GM12878 (cell line): ENCODE results near the gene ATP13A4. TPM values are rescaled to one million over a fixed set of nuclear protein-coding genes. Genes with fewer than 3 reads are reported as not detected.

Experiments used
- ATAC-seq: fragments of 200-7000 bp; cut with Tn5 transposase; 3 replicates; pipeline ENCODE4 v1.9.1; 2020; ENCODE audit warnings: mild to moderate bottlenecking, moderate library complexity
- BruUV-seq: library from RNA; stranded (reverse); fragments of 400-500 nt; replicated peaks from 2 replicates; lab custom pipeline; 2021; lab: Mats Ljungman, UMichigan
- CTCF ChIA-PET: fragments of 300-600 bp; sonication (Branson Sonifier 250); formaldehyde crosslinking; extraction: SDS; loops from one replicate; lab custom pipeline; 2021; ENCODE audit warnings: inconsistent platforms; lab: Yijun Ruan, JAX
- POLR2A ChIA-PET: fragments of 350-600 bp; formaldehyde crosslinking; extraction: SDS; loops from one replicate; lab custom pipeline; 2021; ENCODE audit warnings: inconsistent platforms; lab: Charles Lee
- RAD21 ChIA-PET: fragments of 300-600 bp; sonication (Branson Sonifier 250); formaldehyde crosslinking; loops from one replicate; lab custom pipeline; 2023; ENCODE audit warnings: antibody characterized with exemption; ENCODE audit not compliant: unreplicated experiment; lab: Charles Lee
- SMC1A ChIA-PET: fragments of 300-600 bp; sonication (Branson Sonifier 250); formaldehyde crosslinking; loops from one replicate; lab custom pipeline; 2023; ENCODE audit not compliant: unreplicated experiment, uncharacterized antibody; lab: Charles Lee
- DNase-seq: peaks from one replicate; pipeline ENCODE4 v3.0.0-alpha.2; 2011; ENCODE audit warnings: low read depth, low spot score
- FAIRE-seq: peaks from 3 replicates; lab custom pipeline; 2011; peaks lifted over from hg19 to GRCh38; lab: Jason Lieb, UNC
- H2AFZ ChIP-seq: 2 replicates; pipeline ENCODE4 v1.6.0; 2011; ENCODE audit warnings: low read depth, low read length, control low read depth; ENCODE audit not compliant: control insufficient read depth
- H3K27ac ChIP-seq: 2 replicates; pipeline ENCODE4 v1.5.1; 2011; ENCODE audit warnings: control low read depth; ENCODE audit not compliant: control insufficient read depth, insufficient read depth
- H3K27me3 ChIP-seq, 2 experiments: replicated peaks in 1 of 2; 2 replicates each; pipeline versions ENCODE4 v1.6.0 to v1.6.1; 2011; ENCODE audit warnings: low read length in 1 of 2; ENCODE audit not compliant: control insufficient read depth in 2 of 2, insufficient read depth in 2 of 2
- H3K36me3 ChIP-seq, 2 experiments: 2 replicates each; pipeline ENCODE4 v1.5.1; 2011; ENCODE audit warnings: low read length in 1 of 2; ENCODE audit not compliant: control insufficient read depth in 2 of 2, insufficient read depth in 2 of 2
- H3K4me1 ChIP-seq: 2 replicates; pipeline ENCODE4 v1.6.1; 2011; ENCODE audit warnings: mild to moderate bottlenecking, low read length, moderate library complexity, mixed read lengths; ENCODE audit not compliant: control insufficient read depth, insufficient read depth
- H3K4me2 ChIP-seq: 2 replicates; pipeline ENCODE4 v1.6.0; 2011; ENCODE audit warnings: control low read depth; ENCODE audit not compliant: control insufficient read depth, insufficient read depth
- H3K4me3 ChIP-seq: fragments of 200-600 bp; sonication (generic); 2 replicates; pipeline ENCODE4 v1.5.1; 2016
- H3K79me2 ChIP-seq: 2 replicates; pipeline ENCODE4 v1.6.0; 2011; ENCODE audit warnings: low read length; ENCODE audit not compliant: control insufficient read depth, insufficient read depth
- H3K9ac ChIP-seq: 2 replicates; pipeline ENCODE4 v1.8.0; 2011; ENCODE audit warnings: low read length, control low read depth, mixed read lengths; ENCODE audit not compliant: control insufficient read depth, insufficient read depth
- H3K9me3 ChIP-seq: replicated peaks from 3 replicates; pipeline ENCODE4 v1.5.1; 2011; ENCODE audit warnings: mild to moderate bottlenecking, low read length; ENCODE audit not compliant: control insufficient read depth, insufficient read depth
- H4K20me1 ChIP-seq: 2 replicates; pipeline ENCODE4 v1.6.0; 2011; ENCODE audit not compliant: control insufficient read depth, insufficient read depth
- EZH2 ChIP-seq: IDR thresholded peaks from 2 replicates; pipeline ENCODE4 v1.6.1; 2012; ENCODE audit warnings: low read depth, mild to moderate bottlenecking, control low read depth, inconsistent platforms, low read length, borderline replicate concordance; ENCODE audit not compliant: control insufficient read depth
- FOXM1 ChIP-seq: IDR thresholded peaks from 2 replicates; pipeline ENCODE4 v1.6.1; 2012; ENCODE audit warnings: low read depth, mild to moderate bottlenecking, inconsistent platforms, low read length, moderate library complexity
- MEF2B ChIP-seq: fragments of 450-650 bp; IDR thresholded peaks from 2 replicates; pipeline ENCODE4 v1.6.1; 2018; ENCODE audit warnings: mild to moderate bottlenecking, moderate library complexity; ENCODE audit not compliant: partially characterized antibody, poor library complexity, severe bottlenecking
- NR2C1 ChIP-seq: fragments of 450-650 bp; IDR thresholded peaks from 2 replicates; pipeline ENCODE4 v1.6.1; 2017; ENCODE audit warnings: antibody characterized with exemption, mild to moderate bottlenecking, moderate library complexity
- POU2F2 ChIP-seq: IDR thresholded peaks from 3 replicates; pipeline ENCODE4 v1.6.1; 2011; ENCODE audit warnings: low read depth, mild to moderate bottlenecking, low read length, borderline replicate concordance
- STAT3 ChIP-seq: IDR thresholded peaks from 2 replicates; pipeline ENCODE4 v1.6.1; 2011; ENCODE audit warnings: low read depth, low read length, improper control_type of control experiment
- YY1 ChIP-seq: IDR thresholded peaks from 2 replicates; pipeline ENCODE4 v1.6.1; 2011; ENCODE audit warnings: low read depth, mild to moderate bottlenecking, low read length
- WGBS: methylation state at CpG from one replicate; pipeline ENCODE4 v1.1.6; 2016; ENCODE audit warnings: low lambda C conversion rate; ENCODE audit not compliant: insufficient replicate concordance, insufficient coverage; ENCODE audit errors: missing lambda C conversion rate; 5-methylcytosine and 5-hydroxymethylcytosine counted together
- in situ Hi-C: fragments of 300-500 bp; cut with MboI; formaldehyde crosslinking; loops from 9 replicates; pipeline ENCODE4 v1.14.3; 2018; ENCODE audit warnings: mixed read lengths
- intact Hi-C: fragments of 100-400 bp; cut with micrococcal nuclease; formaldehyde crosslinking; loops from one replicate; pipeline ENCODE4 v1.14.2; 2022; ENCODE audit not compliant: unreplicated experiment
- polyA plus RNA-seq, 11 experiments: library from polyadenylated mRNA; depleted of rRNA in 4 of 11; unstranded in 6 of 11; stranded (reverse) in 5 of 11; fragments of >200 nt; fragmentation: Nextera tagmentation in 4 of 11; fragmentation: Illumina TruSeq in 1 of 11; extraction: Ambion mirVana in 4 of 11; extraction: Trizol in 1 of 11; gene quantifications; 1 replicate in 1 of 11; 2 replicates in 10 of 11; pipeline versions ENCODE4 v1.2.1 to v1.2.3, GENCODE V29; 2011 to 2016; ENCODE audit warnings: inconsistent platforms in 2 of 11, missing spikeins in 2 of 11, low read depth in 1 of 11
- total RNA-seq, 4 experiments: library from RNA; depleted of rRNA in 3 of 4; stranded (reverse); fragments of >200 nt in 3 of 4; fragmentation: Illumina TruSeq in 1 of 4; extraction: Trizol in 1 of 4; gene quantifications; 2 replicates each; pipeline versions ENCODE4 v1.2.1 to v1.2.3, GENCODE V29; 2013 to 2021
- TF ChIP-seq, protein P1 (sequence below): IDR thresholded peaks from 2 replicates; pipeline ENCODE4 v1.6.1; 2012; ENCODE audit warnings: low read length, inconsistent platforms

ATP13A4 gene
- total and polyA plus RNA-seq, 10 of the 15 experiments (the other 5 are each of a cell fraction or from before 2014, with no cell fraction given): 0.29 to 1.7 (median 1.0) TPM; not detected in 1

DNA sequence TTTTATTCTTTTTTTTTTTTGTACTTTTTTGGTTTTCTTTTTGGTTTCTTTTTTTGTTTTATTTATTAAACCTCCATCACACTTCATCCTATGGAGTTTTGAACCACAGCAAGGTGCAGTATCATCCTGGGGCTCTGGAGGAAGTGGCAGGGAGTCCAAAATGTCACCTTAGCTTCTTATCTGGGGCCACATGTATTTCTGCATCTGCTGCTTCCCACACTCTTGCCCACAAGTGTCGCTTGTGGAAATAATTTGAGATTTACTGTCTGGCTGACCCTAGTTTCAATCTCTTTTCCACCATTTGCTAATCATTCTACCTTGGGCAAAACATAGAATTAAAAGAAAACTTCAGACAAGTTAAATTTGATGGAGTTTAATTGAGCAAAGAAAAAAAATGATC lies 44.7 kb upstream of the ATP13A4 start (continued):
- TF ChIP-seq YY1: no peak
- TF ChIP-seq FOXM1: no peak

DNA sequence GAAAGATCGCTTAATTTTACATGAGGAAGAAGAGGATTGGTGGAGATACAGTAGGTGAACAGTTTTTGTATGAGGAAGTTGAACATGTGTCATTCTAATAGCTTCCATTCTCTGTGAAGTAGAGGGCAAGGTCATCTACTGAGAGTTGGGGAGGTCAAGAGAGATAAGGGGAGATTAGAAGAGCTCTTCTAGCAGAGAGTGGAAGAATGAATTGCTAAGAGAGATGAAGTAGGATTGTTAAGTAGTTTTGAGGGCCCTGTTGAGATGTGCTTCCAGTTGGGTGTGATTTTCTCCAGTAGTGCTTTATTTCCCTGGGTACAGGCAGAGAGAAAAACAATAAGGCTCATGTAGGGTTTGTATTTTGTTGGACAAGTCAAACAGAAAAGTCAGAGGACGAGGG lies 43.5 kb upstream of the ATP13A4 start:
- no peaks in the 10 kb centered on the region for H4K20me1 ChIP-seq
- H3K79me2 ChIP-seq: peaks cover 65% of the 10 kb centered on the region
- H2AFZ ChIP-seq: no peak overlapping the region
- no TSS peak for BruUV-seq
- DNase-seq (no peak), FAIRE-seq (no peak)
- H3K9me3 ChIP-seq: no peaks in the 10 kb centered on the region
- in situ Hi-C loops: no loop called here
- CTCF ChIA-PET: no interaction called here
- 93% methylated on average over 2 of the region's 2 CpGs for WGBS
- intact Hi-C loops: no loop called here
- H3K4me3 ChIP-seq: no peak overlapping the region
- POLR2A ChIA-PET: interaction anchor here (0.6 kb wide), 1 partner anchor 1448 kb away, joined by 3 read pairs; no protein-coding TSS in a partner anchor
- H3K27ac ChIP-seq: no peak overlapping the region
- no peaks in the 10 kb centered on the region for H3K27me3 ChIP-seq
- no peak overlapping the region for H3K9ac ChIP-seq
- no peak for TF ChIP-seq EZH2
- no peak for TF ChIP-seq MEF2B
- no peak for TF ChIP-seq NR2C1
- TF ChIP-seq STAT3: no peak
- TF ChIP-seq POU2F2: no peak
- TF ChIP-seq, protein P1, sequence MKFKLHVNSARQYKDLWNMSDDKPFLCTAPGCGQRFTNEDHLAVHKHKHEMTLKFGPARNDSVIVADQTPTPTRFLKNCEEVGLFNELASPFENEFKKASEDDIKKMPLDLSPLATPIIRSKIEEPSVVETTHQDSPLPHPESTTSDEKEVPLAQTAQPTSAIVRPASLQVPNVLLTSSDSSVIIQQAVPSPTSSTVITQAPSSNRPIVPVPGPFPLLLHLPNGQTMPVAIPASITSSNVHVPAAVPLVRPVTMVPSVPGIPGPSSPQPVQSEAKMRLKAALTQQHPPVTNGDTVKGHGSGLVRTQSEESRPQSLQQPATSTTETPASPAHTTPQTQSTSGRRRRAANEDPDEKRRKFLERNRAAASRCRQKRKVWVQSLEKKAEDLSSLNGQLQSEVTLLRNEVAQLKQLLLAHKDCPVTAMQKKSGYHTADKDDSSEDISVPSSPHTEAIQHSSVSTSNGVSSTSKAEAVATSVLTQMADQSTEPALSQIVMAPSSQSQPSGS: no peak
- TF ChIP-seq, all 136 proteins: peak for 0
- peaks cover 0 to 8% of the 10 kb centered on the region in 2 experiments; a peak in 1 of 4 replicates for H3K36me3 ChIP-seq
- no peaks in the 10 kb centered on the region for H3K4me1 ChIP-seq
- no peak for ATAC-seq
- H3K4me2 ChIP-seq: no peak overlapping the region
- ChIA-PET SMC1A (interaction anchor here (0.7 kb wide), 1 partner anchor 1111 kb away, joined by 3 read pairs; no protein-coding TSS in a partner anchor), RAD21 (no interaction called here)
